Panc1 (cell line): ENCODE data around the gene MSI2. TPM values are rescaled to one million over a fixed set of nuclear protein-coding genes. Genes with fewer than 3 reads are reported as not detected.

Experiments
- ATAC-seq: fragments of 200-7000 bp; cut with Tn5 transposase; 2 replicates; pipeline ENCODE4 v1.9.1; 2020; ENCODE audit warnings: mild to moderate bottlenecking, moderate library complexity
- BruUV-seq: library from RNA; stranded (reverse); fragments of 400-500 nt; replicated peaks from 2 replicates; lab custom pipeline; 2021; lab: Mats Ljungman, UMichigan
- CTCF ChIA-PET: fragments of 300-600 bp; sonication (Branson Sonifier 250); formaldehyde crosslinking; loops from one replicate; lab custom pipeline; 2022; ENCODE audit warnings: antibody characterized with exemption; lab: Charles Lee
- POLR2A ChIA-PET: fragments of 300-600 bp; sonication (Branson Sonifier 250); formaldehyde crosslinking; loops from one replicate; lab custom pipeline; 2022; ENCODE audit warnings: antibody characterized with exemption; lab: Charles Lee
- DNase-seq: peaks from one replicate; pipeline ENCODE4 v3.0.0-alpha.2; 2010; ENCODE audit warnings: low read depth, low spot score
- H3K27ac ChIP-seq: 2 replicates; pipeline ENCODE4 v1.5.1; 2011; ENCODE audit warnings: mild to moderate bottlenecking, low read length, inconsistent platforms
- H3K27me3 ChIP-seq: fragments of 200-500 bp; sonication (Bioruptor generic); 2 replicates; pipeline ENCODE4 v1.6.0; 2014; ENCODE audit warnings: low read length, inconsistent platforms; ENCODE audit not compliant: control insufficient read depth, insufficient read depth
- H3K36me3 ChIP-seq: fragments of 200-500 bp; sonication (Bioruptor generic); 2 replicates; pipeline ENCODE4 v1.5.1; 2014; ENCODE audit warnings: inconsistent platforms, mild to moderate bottlenecking, low read length, moderate library complexity; ENCODE audit not compliant: control insufficient read depth, insufficient read depth
- H3K4me1 ChIP-seq: 2 replicates; pipeline ENCODE4 v1.5.1; 2011; ENCODE audit warnings: inconsistent platforms, mild to moderate bottlenecking, low read length, moderate library complexity; ENCODE audit not compliant: control insufficient read depth, insufficient read depth
- H3K4me3 ChIP-seq, 2 experiments: 2 replicates each; pipeline ENCODE4 v1.5.1; 2011 to 2012; ENCODE audit warnings: low read depth in 2 of 2, low read length in 2 of 2, mild to moderate bottlenecking in 2 of 2, inconsistent platforms in 1 of 2, moderate library complexity in 1 of 2
- H3K9me3 ChIP-seq: fragments of 200-500 bp; sonication (Bioruptor generic); 2 replicates; pipeline ENCODE4 v1.5.1; 2014; ENCODE audit warnings: low read depth, mild to moderate bottlenecking, inconsistent platforms, low read length, moderate library complexity; ENCODE audit not compliant: control insufficient read depth, insufficient read depth
- CTCF ChIP-seq: fragments of 450-650 bp; IDR thresholded peaks from 2 replicates; pipeline ENCODE4 v1.5.1; 2017; ENCODE audit warnings: mild to moderate bottlenecking
- POLR2AphosphoS5 ChIP-seq: IDR thresholded peaks from 2 replicates; pipeline ENCODE4 v1.6.1; 2012; ENCODE audit warnings: mild to moderate bottlenecking, low read depth, low read length, moderate library complexity
- REST ChIP-seq, 2 experiments: IDR thresholded peaks; 2 replicates each; pipeline ENCODE4 v1.6.1; 2011 to 2012; ENCODE audit warnings: low read depth in 2 of 2, control low read depth in 1 of 2, low read length in 1 of 2, mild to moderate bottlenecking in 1 of 2, moderate library complexity in 1 of 2; ENCODE audit not compliant: insufficient read depth in 1 of 2
- SIN3A ChIP-seq: IDR thresholded peaks from 2 replicates; pipeline ENCODE4 v1.6.1; 2012; ENCODE audit warnings: low read depth, mild to moderate bottlenecking, low read length, moderate library complexity, borderline replicate concordance; ENCODE audit not compliant: insufficient read depth
- TCF7L2 ChIP-seq: IDR thresholded peaks from 2 replicates; pipeline ENCODE4 v1.6.1; 2011; ENCODE audit warnings: mild to moderate bottlenecking, low read depth, low read length, inconsistent platforms
- in situ Hi-C: cut with HindIII; loops from 2 replicates; pipeline ENCODE4 v1.10.0; 2016; ENCODE audit warnings: low sequenced_read_pairs, low pct_unique_long_range_greater_than_20kb
- intact Hi-C: fragments of 100-400 bp; cut with micrococcal nuclease; formaldehyde crosslinking; loops from one replicate; pipeline ENCODE4 v1.10.0; 2022; ENCODE audit not compliant: unreplicated experiment
- total RNA-seq: library from RNA; stranded (reverse); gene quantifications from one replicate; pipeline ENCODE4 v1.2.1, GENCODE V29; 2021; ENCODE audit not compliant: unreplicated experiment

The MSI2 gene
- total RNA-seq, 1 experiment from 2014 or later: 38.5 TPM

- CTCF ChIA-PET: no interaction called here
Measured at GRCh38 chr17:57606111-57606875, 350.0 kb downstream of the MSI2 start.

GRCh38 chr17:57607553-57608120 is 351.3 kb downstream of the MSI2 start:
- 0 out of 2 replicates have a peak, but pooled peaks cover 2% of the 10 kb centered on the region for H3K4me1 ChIP-seq
- DNase-seq (no peak), ATAC-seq (no peak)
- no peaks in the 10 kb centered on the region for H3K36me3 ChIP-seq
- no peaks in the 10 kb centered on the region for H3K27me3 ChIP-seq
- BruUV-seq: no TSS peak
- no peak overlapping the region for H3K4me3 ChIP-seq
- intact Hi-C loops: no loop called here
- H3K27ac ChIP-seq: no peak overlapping the region
- in situ Hi-C loops: no loop called here
- POLR2A ChIA-PET: no interaction called here
- CTCF ChIA-PET: no interaction called here
- no peaks in the 10 kb centered on the region for H3K9me3 ChIP-seq
- TF ChIP-seq POLR2AphosphoS5 (no peak), SIN3A (no peak), REST (IDR thresholded peaks at IDR 0.05; ENCODE audit: insufficient read depth in 1 of 2, low read depth in 2 of 2, low read length in 1 of 2) (no peak), TCF7L2 (no peak)

More at GRCh38 chr17:57606111-57606875, 350.0 kb downstream of the MSI2 start:
- H3K27me3 ChIP-seq: no peaks in the 10 kb centered on the region
- TF ChIP-seq POLR2AphosphoS5 (no peak), CTCF (no peak), REST (IDR thresholded peaks at IDR 0.05; ENCODE audit: insufficient read depth in 1 of 2, low read depth in 2 of 2, low read length in 1 of 2) (no peak), TCF7L2 (no peak), SIN3A (no peak)
- H3K36me3 ChIP-seq: no peaks in the 10 kb centered on the region
- no peak overlapping the region for H3K27ac ChIP-seq
- in situ Hi-C loops (no loop called here), intact Hi-C loops (no loop called here)
- ATAC-seq (no peak), DNase-seq (no peak)
- H3K9me3 ChIP-seq: no peaks in the 10 kb centered on the region
- H3K4me1 ChIP-seq: 0 out of 2 replicates have a peak, but pooled peaks cover 2% of the 10 kb centered on the region
- POLR2A ChIA-PET: no interaction called here
- no peak overlapping the region for H3K4me3 ChIP-seq
- BruUV-seq: no TSS peak
